Hematopoietic multipotent progenitor cell treated with erythropoietin and hydrocortisone succinate and interleukin-3 and kit ligand, for 4 days (in vitro differentiated cells): ENCODE measurements around the gene GFRA3.

Experiments
- DNase-seq: peaks from one replicate; pipeline ENCODE4 v3.0.0-alpha.2; 2015

Gene GFRA3

GRCh38 chr5:138246822-138247221 is 27.6 kb downstream of the GFRA3 start:
- DNase-seq = no peak

GRCh38 chr5:138246334-138246733 is 28.1 kb downstream of the GFRA3 start:
- no peak for DNase-seq

- no peak for DNase-seq
Observed at GRCh38 chr5:138245717-138246116, 28.7 kb downstream of the GFRA3 start.

- no peak for DNase-seq
Observed at GRCh38 chr5:138243794-138244193, 30.6 kb downstream of the GFRA3 start.

- DNase-seq = peak; percentile 60
Observed at GRCh38 chr5:138241688-138242571, 32.5 kb downstream of the GFRA3 start.

- DNase-seq = peak; percentile 88
Observed at GRCh38 chr5:138240650-138241385, 33.6 kb downstream of the GFRA3 start.

- DNase-seq = no peak
Observed at GRCh38 chr5:138238034-138238433, 36.4 kb downstream of the GFRA3 start.

- DNase-seq = no peak
Observed at GRCh38 chr5:138234651-138235050, 39.8 kb downstream of the GFRA3 start.

GRCh38 chr5:138233280-138233679 is 41.1 kb downstream of the GFRA3 start:
- no peak for DNase-seq

- DNase-seq = peak; percentile 52
Observed at GRCh38 chr5:138230981-138231589, 43.3 kb downstream of the GFRA3 start.

GRCh38 chr5:138230261-138230660 is 44.2 kb downstream of the GFRA3 start:
- DNase-seq = no peak

GRCh38 chr5:138229387-138229786 is 45.0 kb downstream of the GFRA3 start:
- no peak for DNase-seq

- peak; percentile 41 for DNase-seq
Observed at GRCh38 chr5:138226910-138227309, 47.5 kb downstream of the GFRA3 start.

GRCh38 chr5:138224712-138225111 is 49.7 kb downstream of the GFRA3 start:
- no peak for DNase-seq

GRCh38 chr5:138223532-138223931 is 50.9 kb downstream of the GFRA3 start:
- DNase-seq = no peak

- no peak for DNase-seq
Observed at GRCh38 chr5:138216799-138217198, 57.6 kb downstream of the GFRA3 start.

- peak; percentile 99 for DNase-seq
Observed at GRCh38 chr5:138213161-138214029, 61.0 kb downstream of the GFRA3 start, which contains the start of gene CDC23. Gene CDC23 (minus strand): TSS chr5:138213323. CDS start chr5:138213312, 11 bp downstream.

GRCh38 chr5:138212828-138213160 is 61.6 kb downstream of the GFRA3 start:
- DNase-seq = peak; percentile 44

- DNase-seq = no peak
Observed at GRCh38 chr5:138210985-138211384, 63.4 kb downstream of the GFRA3 start.
